ENCODE results near the gene ZCCHC9.

The ZCCHC9 gene

GRCh38 chr5:81360640-81361039 is 59.3 kb downstream of the ZCCHC9 start:
- DNase-seq, result no peak

- DNase-seq, result no peak
Observed at GRCh38 chr5:81361600-81361999, 60.2 kb downstream of the ZCCHC9 start.
